Myocyte (in vitro differentiated cells): Measurements from ENCODE around the gene AKIRIN2. TPM values are rescaled to one million over a fixed set of nuclear protein-coding genes. Genes with fewer than 3 reads are reported as not detected.
"Not testable (repeated sequence)": the region's sequence is repeated elsewhere in the genome, so short reads cannot be mapped to it uniquely, and the experiment has no call there.

ENCODE experiments used
- DNase-seq: peaks from one replicate; pipeline ENCODE4 v3.0.0-alpha.2; 2012; ENCODE audit warnings: low read depth
- total RNA-seq: library from RNA; depleted of rRNA; stranded (reverse); fragments of >200 nt; gene quantifications from 2 replicates; pipeline ENCODE4 v1.2.3, GENCODE V29; 2014

Gene AKIRIN2
- total RNA-seq, 1 donor from 2014 or later: 31.0 TPM

DNA sequence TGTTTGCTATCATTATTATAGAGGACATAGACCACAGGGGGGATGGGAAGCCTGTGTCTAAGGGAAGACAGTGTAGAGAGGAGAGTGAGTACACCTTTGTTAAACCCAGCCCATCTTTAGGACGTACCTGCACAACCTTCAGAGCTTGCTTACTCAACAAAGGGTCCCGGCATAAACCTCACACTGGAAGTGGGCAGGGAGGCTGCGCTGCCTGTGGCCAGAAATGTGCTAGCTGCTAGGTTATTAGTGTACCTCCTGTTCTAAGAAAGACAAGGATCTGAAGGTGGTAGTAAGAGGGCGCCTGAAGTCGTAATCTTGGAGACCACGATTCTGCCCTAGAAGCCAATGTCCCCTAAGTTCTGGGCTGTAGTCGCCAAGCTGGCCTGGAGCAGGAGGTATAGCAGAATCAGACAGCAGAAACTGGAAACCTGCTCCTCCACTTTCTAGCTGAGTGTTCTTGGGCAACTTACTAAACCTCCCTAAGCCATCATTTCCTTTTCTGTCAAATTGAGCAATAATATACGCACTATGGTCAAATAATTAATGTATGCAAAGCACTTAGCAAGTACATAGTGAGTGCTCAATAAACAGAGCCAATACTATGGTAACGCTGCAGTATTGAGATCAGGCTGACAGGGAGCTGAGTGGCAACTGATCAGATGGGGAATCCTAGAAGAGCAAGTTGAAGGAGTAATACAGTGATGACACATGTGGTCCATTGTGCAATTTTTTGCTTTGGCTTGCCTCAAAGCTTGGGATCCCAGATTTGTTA lies 16.8 kb upstream of the AKIRIN2 start:
- DNase-seq: no peak

DNA sequence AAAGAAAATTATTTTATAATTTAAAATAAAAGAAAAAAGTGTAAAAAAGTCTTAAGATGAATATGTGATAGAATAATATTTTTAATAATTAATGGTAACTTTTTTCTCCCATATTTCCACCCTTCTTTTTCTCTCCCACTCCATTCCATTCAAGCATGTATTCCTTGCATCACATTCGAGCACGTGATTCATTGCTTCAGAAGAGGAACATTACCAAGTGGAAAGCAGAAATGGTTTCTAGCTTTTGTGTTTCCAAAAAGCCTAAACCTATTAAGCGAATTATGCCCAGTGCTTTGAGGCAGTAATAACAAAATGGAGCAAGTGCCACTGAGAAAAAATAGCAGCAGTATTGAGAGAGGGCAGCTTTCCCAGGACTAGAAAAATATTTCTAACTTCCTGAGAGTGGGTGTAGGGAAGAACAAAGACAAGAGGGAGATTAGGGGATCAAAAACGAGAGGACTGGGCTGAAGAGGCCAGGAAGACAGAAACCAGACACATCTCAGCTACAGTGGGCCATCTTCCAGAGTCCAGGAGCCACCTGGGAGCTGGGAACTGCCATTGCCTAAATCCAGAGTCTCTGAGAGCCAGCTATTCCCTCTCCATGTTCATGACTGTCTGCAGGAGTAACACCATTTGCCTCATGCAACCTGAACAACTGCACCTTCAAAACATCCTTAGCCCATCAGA lies 15.0 kb upstream of the AKIRIN2 start:
- DNase-seq: no peak

- no peak for DNase-seq
These were observed 12.2 kb upstream of the AKIRIN2 start for GRCh38 chr6:87714093-87714842.

- DNase-seq: not testable (repeated sequence)
These were observed 10.7 kb upstream of the AKIRIN2 start for GRCh38 chr6:87712713-87713112.

DNA sequence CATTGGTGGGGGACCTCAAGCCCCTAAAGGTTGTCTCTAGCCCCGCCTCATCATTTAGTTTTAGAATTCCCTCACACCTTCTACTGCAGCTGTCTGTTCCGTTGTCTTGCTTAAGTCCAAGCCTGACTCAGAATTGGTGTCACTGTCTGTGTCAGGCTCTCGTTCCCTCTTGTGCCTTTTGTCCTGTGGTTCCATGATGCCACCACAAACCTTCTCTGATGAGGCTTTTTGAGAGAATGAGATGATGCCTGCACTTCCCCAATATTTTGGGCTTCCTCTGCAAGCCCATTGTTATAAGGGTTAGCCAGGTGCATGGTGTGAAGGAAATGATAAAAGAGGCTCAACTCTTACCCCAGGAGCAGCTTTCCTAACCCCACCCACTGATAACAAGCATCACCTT lies 8.1 kb upstream of the AKIRIN2 start:
- no peak for DNase-seq

DNA sequence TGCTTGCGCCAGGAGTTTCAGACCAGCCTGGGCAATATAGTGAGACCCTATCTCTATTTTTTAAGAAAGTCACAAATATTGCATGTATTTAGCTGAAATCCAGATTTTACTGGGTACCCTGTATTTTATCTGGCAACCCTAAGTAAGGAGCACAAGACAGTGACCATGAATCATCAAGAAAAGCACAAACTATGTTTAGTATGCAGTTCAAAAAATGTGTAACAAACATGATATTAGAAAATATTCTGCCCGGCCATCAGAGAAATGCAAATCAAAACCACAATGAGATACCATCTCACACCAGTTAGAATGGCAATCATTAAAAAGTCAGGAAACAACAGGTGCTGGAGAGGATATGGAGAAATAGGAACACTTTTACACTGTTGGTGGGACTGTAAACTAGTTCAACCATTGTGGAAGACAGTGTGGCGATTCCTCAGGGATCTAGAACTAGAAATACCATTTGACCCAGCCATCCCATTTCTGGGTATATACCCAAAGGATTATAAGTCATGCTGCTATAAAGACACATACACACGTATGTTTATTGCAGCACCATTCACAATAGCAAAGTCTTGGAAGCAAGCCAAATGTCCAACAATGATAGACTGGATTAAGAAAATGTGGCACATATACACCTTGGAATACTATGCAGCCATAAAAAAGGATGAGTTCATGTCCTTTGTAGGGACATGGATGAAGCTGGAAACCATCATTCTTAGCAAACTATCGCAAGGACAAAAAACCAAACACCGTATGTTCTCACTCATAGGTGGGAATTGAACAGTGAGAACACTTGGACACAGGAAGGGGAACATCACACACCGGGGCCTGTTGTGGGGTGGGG lies 6.8 kb upstream of the AKIRIN2 start:
- not testable (repeated sequence) for DNase-seq

GRCh38 chr6:87706187-87706966 lies 4.3 kb upstream of the AKIRIN2 start:
- DNase-seq: peak; percentile 47

- DNase-seq: no peak
These were observed 3.1 kb upstream of the AKIRIN2 start for GRCh38 chr6:87705070-87705691.

DNA sequence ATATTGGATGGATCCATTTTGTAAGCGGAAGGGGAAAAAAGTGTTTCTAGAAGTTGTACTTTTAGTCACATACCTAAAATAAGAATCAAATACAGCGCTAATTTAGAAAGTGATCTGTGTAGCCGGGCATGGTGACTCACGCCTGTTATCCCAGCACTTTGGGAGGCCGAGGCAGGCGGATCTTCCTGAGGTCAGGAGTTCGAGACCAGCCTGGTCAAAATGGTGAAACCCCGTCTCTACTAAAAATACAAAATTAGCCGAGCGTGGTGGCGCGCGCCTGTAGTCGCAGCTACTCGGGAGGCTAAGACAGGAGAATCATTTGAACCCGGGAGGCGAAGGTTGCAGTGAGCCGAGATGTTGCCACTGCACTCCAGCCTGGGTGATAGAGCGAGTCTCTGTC lies 1.0 kb upstream of the AKIRIN2 start:
- DNase-seq: peak; percentile 59

DNA sequence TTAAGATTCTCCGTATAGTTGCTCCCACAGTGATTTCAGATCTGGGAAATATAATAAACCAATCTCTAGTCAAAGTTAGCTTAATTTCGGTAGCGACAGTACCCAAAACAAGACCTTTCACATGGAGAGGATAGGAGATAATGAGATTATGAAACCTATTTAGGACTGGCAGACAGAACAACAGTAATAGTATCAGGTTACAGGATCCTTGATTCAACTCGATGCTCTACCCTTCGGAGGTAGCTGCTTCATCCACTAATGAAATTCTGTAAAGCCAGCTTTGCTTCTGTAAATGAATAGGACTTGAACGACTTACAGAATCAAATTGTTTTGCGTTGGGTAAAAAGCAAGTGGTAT lies 534 bp upstream of the AKIRIN2 start:
- DNase-seq: no peak

GRCh38 chr6:87701344-87701675 lies 723 bp downstream of the AKIRIN2 start:
- no peak for DNase-seq

DNA sequence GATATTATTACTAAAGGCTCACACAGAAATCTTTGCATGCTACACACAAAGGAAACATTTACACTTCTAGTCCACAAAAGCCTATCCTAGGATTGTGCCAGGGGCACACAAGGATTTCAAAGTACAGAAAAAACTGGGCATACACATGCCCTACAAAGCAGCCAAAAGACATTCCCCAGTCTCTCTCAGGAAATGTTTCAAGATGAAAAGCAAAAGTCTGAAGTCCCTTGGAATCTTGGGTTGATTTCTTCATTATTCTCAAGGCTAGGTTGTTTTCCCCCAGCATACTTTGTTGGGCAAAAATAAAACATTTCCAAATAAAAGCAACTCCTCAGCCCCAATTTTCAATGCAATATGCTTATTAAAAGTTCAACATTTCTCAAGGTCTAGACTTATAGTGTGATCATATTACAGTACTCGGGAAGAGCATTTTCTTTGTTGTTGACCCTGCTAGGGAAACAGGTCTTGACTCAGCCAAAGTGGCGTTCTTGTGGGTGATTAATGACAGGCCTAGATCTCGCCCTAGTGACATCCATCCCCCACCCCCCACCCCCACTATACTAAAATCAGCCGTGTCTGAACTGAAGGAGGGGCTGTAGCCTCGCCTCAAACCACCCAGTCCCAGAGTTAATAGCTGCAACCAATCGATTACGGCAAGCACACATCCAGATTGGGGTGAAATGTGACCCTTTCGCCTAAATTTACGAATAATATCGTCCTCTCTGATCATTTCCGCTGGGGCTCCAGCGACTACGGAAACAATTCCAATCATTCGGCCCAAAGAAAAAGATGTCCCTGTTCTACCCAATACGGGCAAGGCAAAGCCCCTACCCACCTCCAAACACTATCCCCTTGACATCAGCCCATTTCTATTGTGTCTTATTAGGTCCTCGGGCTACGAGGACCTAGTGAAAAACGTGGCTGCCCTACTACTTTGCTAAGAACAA lies 1.4 kb downstream of the AKIRIN2 start:
- DNase-seq: peak; percentile 87

- no peak for DNase-seq
These were observed 2.5 kb downstream of the AKIRIN2 start for GRCh38 chr6:87699576-87699975.

DNA sequence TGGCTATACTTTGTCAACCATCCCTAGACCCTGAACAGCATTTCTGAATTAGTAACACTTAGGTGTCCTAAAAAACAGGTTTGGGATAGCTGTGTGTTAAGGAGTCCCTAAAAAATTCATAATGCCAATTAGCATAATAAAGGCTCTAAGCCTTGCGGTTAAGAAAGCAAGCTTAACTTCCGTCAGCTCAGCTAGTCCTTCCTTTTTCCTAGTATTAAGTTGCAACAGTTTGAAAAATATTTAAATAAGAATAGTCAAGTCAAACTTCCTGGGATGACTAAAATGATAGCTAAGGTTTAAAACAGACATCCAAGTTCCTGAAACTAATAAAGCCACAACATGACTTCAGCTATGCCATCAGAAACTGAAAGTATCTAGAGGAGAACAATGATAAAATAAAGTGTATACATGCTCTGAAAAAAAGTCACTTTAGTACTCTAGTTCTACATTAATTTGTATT lies 3.5 kb downstream of the AKIRIN2 start:
- DNase-seq: no peak

DNA sequence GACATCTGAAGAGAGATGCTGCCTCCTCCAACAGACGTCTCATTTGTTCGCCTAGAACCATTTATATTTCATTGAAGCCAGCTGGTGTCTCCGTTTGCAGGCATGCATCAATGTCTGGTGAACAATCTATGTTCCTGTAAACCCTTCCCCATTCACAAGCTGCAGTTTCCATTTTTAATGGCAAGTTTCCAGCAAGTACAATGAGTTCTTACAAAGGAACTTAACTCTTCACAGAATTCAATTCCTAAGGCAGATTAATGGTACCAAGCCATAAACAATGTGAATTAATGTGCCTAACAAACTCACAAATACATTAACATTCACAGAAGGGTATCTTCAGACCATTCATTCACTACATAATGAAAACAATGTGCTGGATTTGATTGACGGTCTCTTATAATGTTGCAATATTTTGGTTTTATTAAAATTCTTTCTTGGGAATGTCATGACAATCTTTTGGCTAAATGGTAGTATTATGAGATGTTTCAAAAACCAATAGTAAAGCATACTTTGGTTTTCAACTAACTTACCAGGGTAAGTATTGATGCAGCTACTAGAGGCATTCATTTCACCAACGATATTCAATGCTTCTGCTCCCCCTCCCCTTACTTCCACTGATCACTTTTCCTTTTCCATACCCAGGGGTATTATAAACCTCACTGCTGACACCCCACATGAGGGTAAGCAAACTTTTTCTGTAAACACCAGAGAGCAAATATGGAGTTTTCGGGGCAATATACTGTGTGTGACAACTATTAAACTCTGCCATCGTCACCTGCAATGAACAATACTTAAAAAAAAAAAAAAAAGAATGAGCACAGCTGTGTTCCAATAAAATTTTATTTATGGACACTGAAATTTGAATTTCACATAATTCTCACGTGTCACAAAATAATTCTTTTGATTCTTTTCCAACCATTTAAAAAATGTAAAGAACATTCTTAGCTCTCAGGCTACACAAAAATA lies 4.2 kb downstream of the AKIRIN2 start:
- DNase-seq: peak; percentile 76

DNA sequence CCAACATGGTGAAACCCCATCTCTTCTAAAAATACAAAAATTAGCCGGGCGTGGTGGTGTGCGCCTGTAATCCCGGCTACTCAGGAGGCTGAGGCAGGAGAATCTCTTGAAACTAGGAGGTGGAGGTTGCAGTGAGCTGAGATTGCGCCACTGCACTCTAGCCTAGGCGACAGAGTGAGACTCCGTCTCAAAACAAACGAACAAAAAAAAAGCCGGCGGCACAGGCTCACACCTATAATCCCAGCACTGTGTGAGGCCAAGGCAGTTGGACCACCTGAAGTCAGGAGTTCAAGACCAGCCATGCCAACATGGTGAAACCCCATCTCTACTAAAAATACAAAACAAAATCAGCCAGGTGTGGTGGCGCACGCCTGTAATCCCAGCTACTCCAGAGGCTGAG lies 5.2 kb downstream of the AKIRIN2 start:
- not testable (repeated sequence) for DNase-seq

DNA sequence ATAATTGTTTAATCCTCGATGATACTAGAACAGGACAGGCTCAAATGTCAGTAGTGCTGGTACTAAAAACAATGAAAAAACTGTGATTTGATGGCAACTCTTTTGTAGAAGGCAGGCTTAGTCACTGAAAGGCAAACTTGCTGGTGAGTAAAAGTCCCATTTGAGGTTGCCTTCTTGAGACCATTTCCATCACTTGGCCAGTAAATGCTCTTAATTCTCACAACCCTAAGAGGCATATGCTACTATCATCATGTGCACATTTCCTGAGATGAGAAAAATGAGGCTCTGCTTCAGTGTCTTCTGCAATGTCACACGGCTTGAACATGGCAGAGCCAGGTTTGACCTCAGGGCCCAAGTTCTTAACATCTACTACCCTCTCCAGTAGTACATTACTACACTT lies 9.9 kb downstream of the AKIRIN2 start:
- no peak for DNase-seq

DNA sequence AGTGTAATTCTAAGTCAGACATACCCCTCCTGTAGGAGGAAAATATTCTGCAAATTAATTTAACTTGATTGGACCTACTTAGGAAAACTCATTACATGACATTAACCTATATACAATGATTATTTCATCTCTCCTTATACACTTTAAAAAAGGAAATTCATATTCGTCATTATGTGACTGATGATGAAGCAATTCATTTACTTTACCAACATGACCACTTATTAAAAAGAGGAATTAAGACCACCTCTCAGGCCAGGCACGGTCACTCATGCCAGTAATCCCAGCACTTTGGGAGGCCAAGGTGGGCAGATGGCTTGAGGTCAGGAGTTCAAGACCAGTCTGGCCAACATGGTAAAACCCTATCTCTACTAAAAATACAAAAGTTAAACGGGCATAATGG lies 11.6 kb downstream of the AKIRIN2 start:
- DNase-seq: no peak
